Measurements from ENCODE around the gene FAM221A.

DNA sequence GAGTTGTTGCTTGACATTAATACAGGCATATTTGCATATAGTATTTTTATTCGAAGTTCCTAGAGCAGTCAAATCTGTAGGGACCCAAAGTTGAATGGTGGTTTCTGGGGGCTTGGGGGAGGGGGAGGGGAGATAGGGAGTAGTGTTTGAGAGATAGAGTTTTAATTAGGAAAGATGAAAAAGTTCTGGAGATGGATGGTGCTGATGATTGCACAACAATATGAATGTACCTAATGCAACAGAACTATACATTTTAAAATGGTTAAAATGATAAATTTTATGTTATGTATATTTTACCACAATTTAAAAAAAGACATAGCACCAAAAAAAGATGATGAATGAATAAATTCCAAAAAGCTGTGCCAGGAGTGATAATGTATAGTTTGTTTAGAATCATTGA lies 71.9 kb downstream of the FAM221A start:
- TF ChIP-seq EZH2 (IDR thresholded peaks at IDR 0.05; ENCODE audit: low read length, missing control alignments) (no peak), CTCF (conservative IDR thresholded peaks at IDR 0.05 in 1 of 2, IDR thresholded peaks at IDR 0.05 in 1 of 2; ENCODE audit: low read depth in 1 of 2, low read length in 2 of 2) (no peak)

Data from fibroblast of lung (primary cell).